NCI-H2107 (cell line): Measurements from ENCODE around the gene MNT.

ENCODE experiments used
- DNase-seq: peaks from one replicate; lab custom pipeline; 2025; lab: John Stamatoyannopoulos, UW

The MNT gene

DNA sequence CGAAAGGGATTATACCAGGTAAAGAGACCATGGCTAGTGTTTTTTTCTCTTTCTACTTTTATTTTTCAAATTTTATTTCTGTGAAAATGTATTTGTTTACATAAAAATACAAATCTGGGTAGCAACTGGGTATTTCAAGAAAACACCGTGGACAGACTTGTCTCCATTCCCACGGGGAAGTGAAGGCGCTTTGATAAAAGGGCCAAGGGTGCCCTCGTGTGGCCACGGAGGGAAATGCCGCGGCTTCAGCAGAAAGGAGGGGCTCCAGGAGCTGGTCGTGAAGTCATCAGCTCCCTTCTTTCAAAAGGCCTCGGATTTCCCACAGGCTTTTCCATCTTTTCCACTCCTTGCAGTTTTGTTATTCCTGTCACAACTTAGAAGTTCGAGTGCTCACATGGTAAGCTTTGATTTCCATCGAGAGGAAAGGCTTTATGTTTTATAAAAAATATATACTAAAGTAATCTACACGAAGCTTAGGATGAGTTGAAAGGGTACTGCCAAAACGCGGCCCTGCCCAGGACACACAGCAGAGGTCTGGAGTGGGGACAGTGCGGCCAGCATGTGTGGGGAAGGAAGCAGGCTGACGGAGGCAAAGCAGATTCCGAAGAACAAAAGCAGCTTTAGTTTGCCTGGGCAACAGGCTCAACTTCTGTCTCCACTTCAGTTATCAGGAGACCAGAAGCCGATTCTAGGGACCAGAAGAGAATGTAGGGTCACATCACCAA, 15.3 kb upstream of the MNT start:
- peak; percentile 26 for DNase-seq

DNA sequence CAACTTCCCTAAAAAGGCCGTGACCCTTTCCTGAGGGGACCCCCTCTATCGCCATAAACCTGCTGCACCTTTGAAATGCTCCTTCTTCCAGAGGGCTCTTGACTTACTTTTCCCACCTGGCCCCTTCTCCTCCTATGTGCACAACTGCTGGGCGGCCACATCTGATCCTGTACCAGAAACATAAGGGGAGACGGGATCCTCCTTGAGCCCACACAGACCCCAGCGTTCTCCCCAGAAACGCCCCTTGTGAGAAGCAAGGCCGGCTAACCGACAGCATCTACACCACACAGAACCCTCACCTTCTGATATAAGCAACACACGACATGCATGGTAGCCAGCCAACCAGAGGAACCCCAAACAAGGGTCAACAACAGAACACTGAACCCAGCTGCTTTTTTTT, 14.2 kb upstream of the MNT start:
- DNase-seq: no peak

DNA sequence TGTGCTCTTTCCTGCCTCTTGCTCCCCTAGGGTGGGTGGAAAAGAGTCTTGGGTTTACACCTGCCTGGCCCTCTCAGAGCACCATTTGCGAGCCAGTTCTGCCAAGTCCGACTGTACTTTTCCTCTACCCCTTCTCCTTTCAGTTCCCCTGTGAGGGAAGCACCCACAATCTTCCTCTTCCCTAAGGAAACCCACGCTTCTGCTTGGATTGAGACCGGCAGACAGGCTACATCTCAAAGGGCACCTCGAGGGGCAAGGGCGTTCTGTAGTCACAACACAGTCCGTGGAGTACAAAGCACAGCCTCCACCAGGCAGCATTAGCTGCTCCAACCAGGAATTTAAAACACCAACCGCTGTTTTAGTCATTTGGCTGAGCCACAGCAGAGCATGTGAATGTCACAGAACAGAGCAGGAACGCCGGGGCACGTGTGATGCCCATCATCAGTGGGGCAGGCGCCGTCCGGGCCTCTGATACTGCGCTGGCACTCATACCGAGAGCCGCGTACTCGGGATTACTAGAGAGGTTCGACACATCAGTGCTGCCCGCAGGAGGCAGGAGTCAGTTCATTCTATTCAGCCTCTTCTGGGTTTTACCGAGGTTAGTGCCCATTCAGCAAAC, 13.7 kb upstream of the MNT start:
- DNase-seq: no peak

DNA sequence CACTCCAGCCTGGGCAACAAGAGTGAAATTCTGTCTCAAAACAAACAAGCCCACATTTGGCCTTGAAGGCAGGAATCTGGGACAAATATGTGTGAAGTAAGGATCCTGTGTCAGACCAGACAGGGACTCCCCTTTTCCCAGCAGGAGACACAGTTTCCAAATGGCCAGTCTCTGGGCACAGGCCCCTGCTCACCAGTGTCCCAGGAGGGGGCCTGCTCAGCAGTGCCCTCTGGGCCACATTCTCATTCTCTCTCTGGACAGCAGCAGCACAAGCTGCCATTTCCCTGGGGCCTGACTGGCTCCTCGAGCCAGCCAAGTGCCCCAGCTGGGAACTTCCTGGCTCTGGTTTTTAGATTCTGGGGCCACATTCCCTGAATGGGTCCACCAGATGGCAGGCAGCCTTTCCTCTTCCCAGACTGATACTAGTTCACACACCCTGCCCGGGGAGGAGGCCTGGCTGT, 11.7 kb upstream of the MNT start:
- DNase-seq: no peak

DNA sequence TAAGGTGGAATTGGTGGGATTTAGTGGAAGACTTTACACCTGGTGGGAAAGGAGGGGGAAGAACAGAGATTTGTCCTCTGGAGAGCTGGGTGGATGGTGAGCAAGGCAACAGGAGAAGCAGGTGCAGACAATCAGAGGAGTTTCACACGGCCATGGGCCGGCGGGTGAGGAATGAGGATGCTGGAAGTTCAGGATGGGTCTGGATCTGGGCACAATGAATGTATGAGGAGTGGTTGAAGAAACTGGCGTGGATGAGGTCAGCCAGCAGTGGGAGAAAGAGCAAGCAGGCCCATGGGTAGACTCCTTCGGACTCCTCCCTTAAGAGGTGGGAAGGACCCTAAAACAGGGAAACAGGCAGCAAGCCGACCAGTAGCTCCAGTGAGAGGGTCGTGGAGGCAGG, 10.1 kb upstream of the MNT start:
- no peak for DNase-seq

DNA sequence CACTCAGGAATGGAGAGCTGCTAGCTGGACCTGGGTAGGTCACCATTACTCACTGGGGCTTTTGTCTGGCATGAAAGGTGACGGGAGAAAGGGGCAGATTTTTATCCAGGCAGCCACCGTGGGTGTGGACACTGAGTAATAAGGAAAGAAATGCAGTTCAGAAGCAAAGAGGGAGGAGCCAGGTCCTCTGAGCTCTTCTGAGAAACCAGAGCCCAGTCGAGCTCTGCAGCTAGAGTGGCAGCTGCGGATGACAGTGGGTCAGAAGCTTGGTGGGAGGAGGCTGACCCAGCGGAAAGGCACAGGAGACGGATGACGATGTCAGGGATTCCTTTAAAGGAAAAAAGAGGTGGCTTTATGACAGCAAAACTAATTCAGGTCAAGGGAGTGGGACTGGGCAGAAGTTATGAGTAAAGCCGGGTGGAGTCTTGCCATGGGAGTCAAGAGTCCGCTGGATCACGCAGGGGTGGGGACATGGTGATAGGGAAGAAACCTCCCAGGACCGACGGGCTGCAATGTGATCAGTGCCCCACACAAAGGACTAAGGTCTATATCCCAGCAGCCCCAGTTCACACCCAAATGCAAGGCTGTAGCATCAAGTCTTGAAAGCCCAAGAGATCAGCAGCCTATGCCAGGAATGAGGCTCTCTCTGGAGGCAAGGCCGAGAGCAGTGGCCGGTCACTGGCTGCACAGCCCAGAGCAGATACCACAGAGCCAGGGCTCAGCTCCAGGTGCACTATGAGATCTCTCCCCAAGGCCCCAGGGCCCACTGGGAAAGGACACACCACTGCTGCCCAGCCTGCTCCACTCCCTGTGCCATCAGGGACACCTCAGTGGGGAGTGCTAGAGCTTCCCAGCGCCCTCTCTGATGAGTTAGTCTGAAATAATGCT, 6.3 kb upstream of the MNT start:
- DNase-seq: no peak

DNA sequence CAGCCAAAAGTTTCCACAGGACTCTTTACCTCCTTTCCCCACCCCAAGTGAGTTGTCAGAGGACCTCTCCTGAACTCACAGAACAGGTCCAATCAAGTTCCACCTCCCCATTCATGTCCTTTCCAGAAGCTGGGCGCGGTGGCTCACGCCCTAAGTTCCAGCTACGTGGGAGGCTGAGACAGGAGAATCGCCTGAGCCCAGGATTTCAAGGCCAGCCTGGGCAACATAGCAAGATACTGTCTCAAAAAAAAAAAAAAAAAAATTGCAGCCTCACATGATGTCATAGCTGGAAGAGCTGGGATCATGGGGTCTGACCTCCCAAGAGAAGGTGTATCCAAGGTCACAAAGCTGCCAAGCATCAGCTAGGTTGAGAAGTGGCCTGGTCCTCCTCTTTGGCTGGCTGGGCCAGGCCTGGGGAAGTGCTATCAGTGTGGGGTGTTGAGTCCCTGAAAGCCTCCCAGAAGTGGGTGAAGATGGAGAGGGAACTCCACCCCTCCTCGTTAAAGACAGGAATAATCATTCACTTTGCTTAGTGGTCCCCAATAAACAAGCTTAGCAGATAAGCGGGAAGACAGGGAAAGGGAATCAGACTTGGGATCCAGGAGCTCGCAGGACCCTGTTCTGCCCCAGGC, 5.5 kb upstream of the MNT start:
- no peak for DNase-seq

DNA sequence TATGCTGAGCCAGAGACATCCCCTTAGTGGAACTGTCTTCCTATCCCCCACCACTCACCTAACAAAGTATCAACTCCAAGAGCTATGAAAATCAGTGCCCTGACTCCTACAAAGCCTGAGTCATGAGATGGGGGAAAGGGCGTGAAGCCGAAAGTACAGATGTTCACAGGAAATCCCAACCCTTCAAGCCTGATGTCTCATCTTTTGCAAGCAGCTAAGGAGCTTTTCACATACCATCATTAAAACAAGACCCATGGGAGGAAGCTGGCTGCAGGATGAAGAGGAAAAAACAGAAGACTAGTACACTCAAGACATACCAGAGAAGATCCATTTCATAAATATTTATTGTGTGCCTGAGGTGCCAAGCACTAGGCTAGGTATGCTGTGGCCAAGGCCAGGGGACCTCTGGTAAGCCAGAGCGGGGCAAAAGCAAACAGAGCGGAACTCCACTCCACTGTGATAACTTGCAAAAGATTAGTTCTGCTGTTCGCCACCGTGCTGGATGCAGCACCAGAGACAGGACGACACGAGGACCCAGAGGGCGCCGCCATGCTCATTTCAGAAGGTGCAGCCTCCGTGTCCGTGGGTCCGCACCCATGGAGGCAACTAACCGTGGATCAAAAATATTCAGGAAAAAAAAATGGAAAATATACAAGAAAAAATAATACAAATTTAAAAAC, 4.5 kb upstream of the MNT start:
- no peak for DNase-seq

DNA sequence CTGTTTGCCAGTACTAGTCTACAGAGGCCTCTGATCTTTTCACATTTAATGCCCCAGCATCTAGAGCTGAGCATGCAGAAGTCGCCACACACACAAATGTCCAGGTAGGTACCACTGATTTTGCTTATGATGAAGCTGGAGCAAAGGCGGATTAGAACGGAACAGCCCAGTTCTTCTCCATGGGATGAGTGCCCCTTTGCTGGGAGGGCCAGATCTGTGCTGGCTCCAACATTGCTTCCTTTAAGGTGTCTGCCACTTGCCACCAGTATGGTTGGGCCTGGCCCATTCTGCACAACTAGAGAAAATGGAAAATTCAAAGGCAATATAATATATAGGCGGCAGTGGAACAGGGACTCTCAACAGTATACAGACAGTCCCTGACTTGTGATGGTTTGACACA, 2.2 kb upstream of the MNT start:
- DNase-seq: no peak

DNA sequence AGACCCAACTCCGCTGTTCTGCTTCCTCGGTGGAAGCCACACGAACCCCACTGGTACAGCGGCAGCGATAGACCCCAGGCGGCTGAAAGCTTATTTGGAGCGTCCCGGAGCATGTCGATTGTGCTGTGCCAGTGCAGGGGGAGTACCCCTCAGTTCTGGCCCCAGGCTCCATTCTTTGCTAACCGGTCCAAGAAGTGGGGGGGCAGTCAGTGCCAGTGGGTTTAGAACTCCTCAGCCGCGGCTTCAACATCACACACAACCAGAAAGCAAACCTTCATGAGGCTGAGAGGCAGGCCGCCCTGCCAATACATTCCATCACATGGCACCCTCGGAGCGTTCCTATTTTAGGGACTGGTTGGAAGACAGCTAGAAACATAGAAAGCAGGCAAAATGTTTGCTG, 1.7 kb upstream of the MNT start:
- DNase-seq: no peak

DNA sequence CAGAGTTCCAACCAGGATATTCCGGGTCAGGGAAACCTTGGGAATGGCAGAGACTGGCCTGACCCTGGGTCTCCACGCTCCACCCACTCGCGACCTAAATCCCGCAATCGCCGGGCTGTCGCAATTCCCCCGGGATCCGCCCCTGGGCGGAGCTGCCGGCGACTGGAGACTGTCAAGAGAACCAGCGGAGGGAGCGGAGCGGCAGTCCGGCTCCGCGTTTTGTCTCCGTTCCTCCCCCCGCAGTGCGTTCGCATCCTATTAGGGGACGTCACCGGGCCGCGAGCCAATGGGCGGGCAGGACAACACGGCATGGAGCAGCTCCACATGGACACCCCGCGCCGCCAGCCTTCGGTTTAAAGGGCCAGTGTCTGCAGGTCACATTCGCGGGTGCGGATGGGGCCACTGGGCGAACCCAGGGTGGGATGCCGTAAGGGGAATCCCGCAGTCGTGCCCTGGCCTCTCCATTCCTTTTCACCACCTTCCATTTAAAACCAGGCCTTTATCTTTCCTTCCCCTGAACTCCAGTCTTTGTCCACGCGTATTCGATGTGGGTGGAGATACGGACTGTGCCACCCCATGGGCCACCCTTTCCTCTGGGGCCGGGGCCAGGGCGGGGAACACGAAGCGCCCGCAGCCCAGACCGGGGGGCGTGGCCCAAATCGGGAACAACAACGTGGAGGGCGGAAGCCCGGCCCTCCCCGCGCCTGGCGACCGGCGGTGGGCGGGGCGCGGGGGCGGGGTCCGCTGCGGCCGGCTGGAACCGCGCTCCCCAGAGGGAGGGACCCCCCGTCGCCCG, 764 bp upstream of the MNT start:
- DNase-seq: peak; percentile 83

DNA sequence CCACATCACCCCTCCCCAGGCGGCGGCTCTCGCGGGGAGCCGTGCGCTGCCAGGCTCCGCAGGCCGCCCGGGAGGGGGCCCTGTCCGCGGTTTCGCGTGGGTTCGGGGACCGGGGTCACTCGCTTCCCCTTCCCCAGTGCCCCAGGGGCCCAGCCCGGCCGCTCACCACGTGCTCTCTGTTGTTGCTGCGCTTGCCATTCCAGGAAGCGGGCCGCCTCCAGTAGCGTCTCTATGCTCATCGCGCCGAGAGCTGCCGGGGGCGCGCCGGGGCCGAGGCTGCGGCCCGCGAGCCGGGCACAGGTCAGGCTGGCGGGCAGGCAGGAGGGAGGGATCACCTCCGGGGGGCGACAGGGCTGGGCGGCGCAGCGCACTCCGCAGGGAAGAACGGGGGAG, 390 bp downstream of the MNT start:
- DNase-seq: no peak

DNA sequence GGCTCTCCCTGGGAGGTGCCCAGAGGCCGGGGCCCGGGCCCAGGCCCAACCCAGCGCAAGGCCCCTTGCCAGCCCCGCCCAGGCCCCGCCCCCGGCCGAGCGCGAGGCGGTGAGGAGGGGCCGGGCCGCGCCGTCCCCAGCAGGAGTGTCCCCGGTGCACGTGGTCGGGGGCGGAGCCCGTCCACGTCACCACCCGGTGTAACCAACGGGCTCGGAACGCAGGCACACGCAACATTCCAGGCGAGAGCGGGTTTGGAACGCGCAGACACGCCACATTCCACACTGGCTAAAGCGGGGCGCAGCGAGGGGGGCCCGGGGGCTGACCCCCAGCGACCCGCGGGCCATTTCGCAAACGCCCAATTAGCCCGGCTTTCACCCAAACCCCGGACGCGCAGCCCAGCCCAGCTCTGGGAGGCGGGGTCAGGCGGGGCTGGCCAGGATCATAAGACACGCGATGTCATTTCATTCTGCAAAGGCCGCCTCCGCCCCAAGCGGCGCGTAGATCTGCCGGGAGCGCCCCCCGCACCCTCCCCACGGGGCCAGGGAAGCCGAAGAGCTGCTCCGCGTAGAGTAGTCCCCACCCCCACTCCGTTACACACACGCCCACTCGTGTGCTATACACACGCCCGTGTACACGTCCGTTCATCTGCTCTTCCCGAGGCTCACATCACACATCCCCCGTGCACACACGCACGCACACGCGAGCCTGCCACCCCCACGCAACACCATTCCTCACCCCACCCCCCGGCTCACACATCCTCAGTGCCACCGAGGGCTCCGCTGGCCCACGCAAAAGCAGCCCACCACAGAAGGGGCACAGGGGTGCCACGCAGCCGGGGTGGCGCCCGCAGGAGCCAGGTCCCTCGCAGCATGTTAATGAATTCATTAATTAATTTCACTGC, 1.0 kb downstream of the MNT start:
- peak; percentile 86 for DNase-seq

DNA sequence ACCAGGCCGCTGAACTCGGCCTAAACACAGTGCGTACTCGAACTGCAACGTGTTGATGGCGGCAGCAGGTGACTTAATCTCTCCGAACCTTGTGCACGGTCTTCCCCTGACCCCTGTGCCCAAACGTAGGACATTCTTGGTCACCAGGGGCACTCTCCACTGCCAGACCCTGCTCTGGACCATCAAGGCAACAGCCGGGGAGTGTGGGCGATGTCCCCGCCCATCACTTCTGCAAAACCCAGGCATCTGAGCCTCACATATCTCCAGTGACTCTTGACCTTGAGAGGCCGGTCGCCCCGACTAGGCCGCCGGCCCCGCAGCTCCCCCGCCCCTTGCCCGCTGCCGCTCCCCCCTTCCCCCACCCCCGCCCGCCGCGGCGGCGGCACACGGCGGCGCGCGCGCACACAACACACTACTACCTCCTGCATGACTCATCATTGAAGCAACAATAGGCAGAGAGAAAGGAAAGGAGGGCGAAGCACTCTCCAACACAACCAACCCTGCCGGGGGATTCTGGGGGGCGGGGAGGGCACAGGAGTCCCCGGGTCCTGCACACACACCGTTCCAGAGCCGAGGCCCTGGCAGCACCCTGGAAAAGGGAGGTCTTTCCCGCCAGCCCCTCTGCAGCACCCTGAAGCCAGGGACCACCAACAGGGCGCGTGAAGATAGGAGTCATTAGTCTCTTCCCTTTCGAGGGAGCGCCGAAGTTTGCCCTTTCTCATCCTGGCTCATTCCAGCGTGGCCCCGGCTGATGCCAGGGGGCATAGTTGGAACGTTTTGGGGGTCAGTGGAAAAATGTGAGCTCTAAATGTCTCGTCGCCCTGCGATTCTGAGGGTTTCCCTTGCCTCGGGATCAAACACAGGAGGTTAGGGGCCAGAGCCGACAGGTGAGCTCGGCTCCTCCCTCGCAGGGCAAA, 1.9 kb downstream of the MNT start:
- no peak for DNase-seq

DNA sequence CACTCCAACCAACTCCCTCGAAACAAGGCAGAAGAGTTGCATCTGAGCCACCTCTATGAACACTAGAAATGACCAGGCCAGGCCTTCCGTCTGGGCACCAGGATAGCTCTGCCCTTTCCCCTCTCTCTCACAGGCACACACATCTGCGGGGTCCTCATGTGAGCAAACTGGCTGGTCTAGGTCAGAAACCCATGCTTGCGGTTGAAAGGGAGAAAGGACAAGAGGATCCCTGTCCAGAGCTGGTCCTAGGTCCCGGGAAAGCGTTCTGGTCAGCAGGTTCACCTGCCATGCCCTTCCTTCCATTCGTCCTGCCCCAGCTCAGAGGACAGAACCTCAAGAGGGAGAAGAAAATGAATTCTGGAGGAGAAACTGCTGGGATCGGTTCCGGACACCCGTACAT, 2.7 kb downstream of the MNT start:
- DNase-seq: no peak

DNA sequence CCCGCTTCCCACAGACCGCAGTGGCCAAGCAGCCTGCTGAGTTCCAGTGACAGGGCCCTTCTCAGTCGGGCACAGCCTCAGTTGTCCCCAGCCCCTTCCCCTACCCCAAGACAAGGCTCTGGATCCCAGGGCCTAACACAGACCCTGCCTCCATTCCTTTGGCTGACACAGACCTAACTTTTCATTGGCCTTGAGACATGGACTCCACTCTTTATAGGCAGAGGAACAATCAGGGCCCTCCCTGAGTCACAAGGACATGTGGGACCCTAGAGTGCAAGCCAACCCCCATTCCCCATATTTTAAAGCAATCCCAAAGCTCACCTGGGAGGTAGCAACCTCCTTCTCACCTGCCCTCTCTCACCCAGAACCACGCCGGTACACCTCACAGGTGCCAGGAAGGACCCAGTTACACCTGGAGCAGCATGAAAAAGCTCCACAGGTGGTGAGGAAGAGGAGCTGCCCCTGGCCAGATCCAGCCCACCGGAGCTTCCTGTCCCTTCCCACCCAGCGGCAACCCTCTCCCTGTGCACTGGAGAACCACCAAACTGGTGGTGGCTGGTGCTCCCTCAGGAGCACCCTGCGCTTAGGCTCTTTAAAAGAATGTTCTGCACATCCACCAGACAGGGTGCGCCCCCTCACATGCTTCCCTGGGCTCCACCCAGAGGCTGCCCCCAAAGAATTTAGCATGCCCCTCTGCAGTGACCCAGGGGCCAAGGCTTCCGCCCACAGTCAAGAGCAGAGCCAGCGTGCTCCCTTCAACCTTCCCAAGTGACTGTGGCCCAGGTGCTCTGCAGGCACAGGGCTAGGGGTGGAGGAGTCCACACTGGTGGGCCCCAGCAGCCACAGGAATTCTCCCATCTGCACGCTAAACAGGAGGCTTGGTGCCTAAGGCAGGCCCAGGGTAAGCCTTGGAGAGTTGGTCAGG, 3.4 kb downstream of the MNT start:
- no peak for DNase-seq

DNA sequence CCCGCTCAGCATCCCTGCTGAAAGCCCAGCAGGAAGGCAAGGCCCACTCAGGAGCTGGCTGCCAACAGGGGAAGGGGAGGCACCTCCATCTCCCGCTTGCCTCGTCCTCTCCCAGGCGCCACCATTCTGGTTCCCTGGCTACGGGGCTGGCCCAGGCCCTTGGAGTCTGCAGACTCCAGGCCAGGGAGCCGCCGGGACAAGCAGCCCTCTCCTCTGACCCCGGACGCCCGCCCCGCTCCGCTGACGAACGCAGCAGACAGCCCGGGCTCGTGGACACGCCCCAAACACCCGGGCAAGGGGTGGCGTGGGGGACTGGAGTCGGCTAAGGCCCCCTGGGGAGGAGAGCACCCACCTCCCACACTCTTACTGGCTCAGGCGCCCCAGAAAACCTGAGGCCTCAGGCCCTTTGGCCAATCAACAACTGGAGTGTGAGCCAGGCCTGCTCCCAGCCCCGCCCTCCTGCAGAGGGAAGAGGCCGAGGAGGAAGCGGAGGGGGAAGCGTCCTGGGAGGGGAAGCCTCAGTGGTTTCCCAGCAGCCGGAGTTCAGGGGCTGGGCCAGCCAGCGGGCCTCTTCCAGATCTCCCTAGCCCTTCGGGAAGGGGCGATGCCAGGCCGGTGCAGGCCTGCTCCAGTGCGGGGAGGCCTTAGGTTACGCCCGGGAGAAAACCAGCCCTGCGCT, 4.2 kb downstream of the MNT start:
- DNase-seq: peak; percentile 58
